Measurements from ENCODE around the gene DSN1. TPM values are rescaled to one million over a fixed set of nuclear protein-coding genes. Genes with fewer than 3 reads are reported as not detected.

Gene DSN1
- total and polyA plus RNA-seq, 9 of the 15 experiments (the other 6 are each of a cell fraction or from before 2014, with no cell fraction given), result 23.3 to 45.3 (median 31.1) TPM

DNA sequence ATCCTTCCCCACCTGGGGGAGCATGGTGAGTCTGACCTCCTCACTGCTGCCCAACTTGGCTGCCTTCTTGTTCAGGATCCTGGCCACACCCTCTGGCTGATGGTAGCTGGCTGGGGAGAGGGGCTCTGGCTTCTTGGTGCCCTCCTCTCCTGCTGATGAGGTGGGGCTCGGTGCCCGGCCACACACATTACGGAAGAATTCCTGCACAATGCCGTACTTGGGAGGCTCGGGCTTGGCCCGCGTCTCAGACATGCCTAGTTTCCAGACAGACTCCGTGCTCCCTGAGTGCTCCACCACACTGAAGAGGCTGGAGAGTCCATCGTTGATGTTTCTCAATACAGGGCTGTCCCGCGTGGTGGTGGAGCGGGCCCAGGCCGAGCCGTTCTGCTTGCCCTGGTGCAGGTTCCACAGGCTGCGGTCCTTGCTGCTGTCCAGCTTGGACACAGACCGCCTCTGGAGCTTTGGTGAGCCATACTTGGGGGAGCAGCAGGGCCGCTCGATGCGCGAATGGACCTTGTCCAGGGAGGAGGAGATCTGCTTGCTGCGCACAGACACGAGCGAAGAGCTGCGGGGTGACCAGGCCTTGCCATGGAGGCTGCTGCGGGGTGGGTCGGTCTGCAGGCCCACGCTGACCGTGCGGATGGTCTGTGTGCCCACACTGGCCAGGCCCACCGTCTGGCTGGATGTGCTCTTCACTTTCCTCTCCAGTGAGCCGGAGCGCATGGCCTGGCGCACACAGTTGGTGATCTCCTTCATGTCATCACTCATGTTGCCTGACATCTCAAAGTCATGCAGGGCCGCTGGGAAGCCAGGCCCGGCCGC is 19.9 kb upstream of the DSN1 start:
- peaks cover 0 to 8% of the 10 kb centered on the region in 2 experiments; a peak in 2 of 5 replicates for H3K4me1 ChIP-seq (replicated peaks in 1 of 2; ENCODE audit: control insufficient read depth in 2 of 2, insufficient read depth in 2 of 2, low read length in 2 of 2)
- H4K20me1 ChIP-seq (replicated peaks; ENCODE audit: control insufficient read depth, insufficient read depth, low read length), result no peaks in the 10 kb centered on the region
- H3K9me1 ChIP-seq (ENCODE audit: control insufficient read depth, insufficient read depth, low read length), result no peaks in the 10 kb centered on the region
- H3K27me3 ChIP-seq (ENCODE audit: control insufficient read depth in 2 of 2, insufficient read depth in 2 of 2, low read length in 2 of 2), result no peaks in the 10 kb centered on the region
- ATAC-seq, result no peak
- H3K27ac ChIP-seq (ENCODE audit: extremely low read depth, low read depth, low read length), result no peak overlapping the region
- CTCF ChIA-PET (ENCODE audit: low intra/inter-chr PET ratio), result no interaction called here
- intact Hi-C loops (cut with micrococcal nuclease), result no loop called here
- no TSS peak for BruUV-seq (replicated peaks)
- H3K4me3 ChIP-seq, result no peak overlapping the region
- H2AFZ ChIP-seq (ENCODE audit: low read depth, low read length), result no peak overlapping the region
- WGBS (ENCODE audit: insufficient coverage, low coverage, missing lambda C conversion rate), result 94% methylated on average over 30 of the region's 36 CpGs
- in situ Hi-C loops (cut with MboI), result no loop called here
- DNase-seq (ENCODE audit: extremely low read depth in 1 of 4, low spot score in 3 of 4), result no peak
- no peaks in the 10 kb centered on the region for H3K79me2 ChIP-seq (ENCODE audit: control insufficient read depth, insufficient read depth, low read length)
- TF ChIP-seq, protein P1, sequence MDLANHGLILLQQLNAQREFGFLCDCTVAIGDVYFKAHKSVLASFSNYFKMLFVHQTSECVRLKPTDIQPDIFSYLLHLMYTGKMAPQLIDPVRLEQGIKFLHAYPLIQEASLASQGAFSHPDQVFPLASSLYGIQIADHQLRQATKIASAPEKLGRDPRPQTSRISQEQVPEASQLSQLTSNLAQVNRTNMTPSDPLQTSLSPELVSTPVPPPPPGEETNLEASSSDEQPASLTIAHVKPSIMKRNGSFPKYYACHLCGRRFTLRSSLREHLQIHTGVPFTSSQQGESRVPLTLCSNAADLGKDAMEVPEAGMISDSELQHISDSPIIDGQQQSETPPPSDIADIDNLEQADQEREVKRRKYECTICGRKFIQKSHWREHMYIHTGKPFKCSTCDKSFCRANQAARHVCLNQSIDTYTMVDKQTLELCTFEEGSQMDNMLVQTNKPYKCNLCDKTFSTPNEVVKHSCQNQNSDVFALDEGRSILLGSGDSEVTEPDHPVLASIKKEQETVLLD (IDR thresholded peaks at IDR 0.05), result no peak
- TF ChIP-seq NR1H2 (CRISPR knock-in tag; IDR thresholded peaks at IDR 0.05) (no peak), ZKSCAN3 (CRISPR knock-in tag; IDR thresholded peaks at IDR 0.05) (no peak), POLR2B (IDR thresholded peaks at IDR 0.05; ENCODE audit: low read depth, partially characterized antibody) (no peak), ZNF263 (CRISPR knock-in tag; IDR thresholded peaks at IDR 0.05; ENCODE audit: borderline replicate concordance) (peak; percentile 84), MEF2D (tag; conservative IDR thresholded peaks at IDR 0.05; ENCODE audit: low read depth) (no peak)
- TF ChIP-seq, protein P2, sequence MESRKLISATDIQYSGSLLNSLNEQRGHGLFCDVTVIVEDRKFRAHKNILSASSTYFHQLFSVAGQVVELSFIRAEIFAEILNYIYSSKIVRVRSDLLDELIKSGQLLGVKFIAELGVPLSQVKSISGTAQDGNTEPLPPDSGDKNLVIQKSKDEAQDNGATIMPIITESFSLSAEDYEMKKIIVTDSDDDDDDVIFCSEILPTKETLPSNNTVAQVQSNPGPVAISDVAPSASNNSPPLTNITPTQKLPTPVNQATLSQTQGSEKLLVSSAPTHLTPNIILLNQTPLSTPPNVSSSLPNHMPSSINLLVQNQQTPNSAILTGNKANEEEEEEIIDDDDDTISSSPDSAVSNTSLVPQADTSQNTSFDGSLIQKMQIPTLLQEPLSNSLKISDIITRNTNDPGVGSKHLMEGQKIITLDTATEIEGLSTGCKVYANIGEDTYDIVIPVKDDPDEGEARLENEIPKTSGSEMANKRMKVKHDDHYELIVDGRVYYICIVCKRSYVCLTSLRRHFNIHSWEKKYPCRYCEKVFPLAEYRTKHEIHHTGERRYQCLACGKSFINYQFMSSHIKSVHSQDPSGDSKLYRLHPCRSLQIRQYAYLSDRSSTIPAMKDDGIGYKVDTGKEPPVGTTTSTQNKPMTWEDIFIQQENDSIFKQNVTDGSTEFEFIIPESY (CRISPR knock-in tag; IDR thresholded peaks at IDR 0.05), result 0 out of 2 replicates have a peak, but pooled peaks have one; percentile 47
- H3K4me2 ChIP-seq (ENCODE audit: insufficient read depth, low read length), result no peak overlapping the region
- no peaks in the 10 kb centered on the region for H3K9me3 ChIP-seq (replicated peaks; ENCODE audit: control insufficient read depth, insufficient read depth, low read depth, low read length)
- no peak for FAIRE-seq
- POLR2A ChIA-PET, result interaction anchor here (1.5 kb wide), 1 partner anchor 20 kb away, joined by 3 read pairs; the partner anchor contains the start of gene DSN1
- peaks cover 75% of the 10 kb centered on the region for H3K36me3 ChIP-seq (ENCODE audit: control insufficient read depth, insufficient read depth, low read length)
- no peak overlapping the region; a peak in 1 of 4 replicates for H3K9ac ChIP-seq (ENCODE audit: insufficient read depth in 1 of 2, low read depth in 2 of 2, low read length in 2 of 2)

Data from K562 (cell line).